ENCODE measurements around the gene SLC34A1.
"Not testable (repeated sequence)": the region's sequence is repeated elsewhere in the genome, so short reads cannot be mapped to it uniquely, and the experiment has no call there.

SLC34A1 gene

GRCh38 chr5:177369645-177370440, 14.4 kb upstream of the SLC34A1 start:
- DNase-seq, result no peak

GRCh38 chr5:177370488-177371119, 13.6 kb upstream of the SLC34A1 start:
- DNase-seq, result peak; percentile 72

GRCh38 chr5:177371120-177372033, 12.9 kb upstream of the SLC34A1 start:
- no peak for DNase-seq

GRCh38 chr5:177372034-177372896, 12.0 kb upstream of the SLC34A1 start:
- no peak for DNase-seq

- no peak for DNase-seq
Observed at GRCh38 chr5:177372910-177373309, 11.3 kb upstream of the SLC34A1 start.

GRCh38 chr5:177373806-177374205, 10.4 kb upstream of the SLC34A1 start:
- no peak for DNase-seq

GRCh38 chr5:177374211-177374610, 10.0 kb upstream of the SLC34A1 start:
- DNase-seq, result no peak

GRCh38 chr5:177375516-177375915, 8.7 kb upstream of the SLC34A1 start:
- DNase-seq, result not testable (repeated sequence)

- DNase-seq, result no peak
Observed at GRCh38 chr5:177376107-177376506, 8.1 kb upstream of the SLC34A1 start.

GRCh38 chr5:177377851-177378776, 6.1 kb upstream of the SLC34A1 start:
- DNase-seq, result no peak

- DNase-seq, result no peak
Observed at GRCh38 chr5:177378884-177379883, 5.0 kb upstream of the SLC34A1 start.

GRCh38 chr5:177380805-177381126, 3.5 kb upstream of the SLC34A1 start:
- DNase-seq, result no peak

- no peak for DNase-seq
Observed at GRCh38 chr5:177382423-177383029, 1.7 kb upstream of the SLC34A1 start.

- no peak for DNase-seq
Observed at GRCh38 chr5:177383181-177383580, 1.1 kb upstream of the SLC34A1 start.

- DNase-seq, result no peak
Observed at GRCh38 chr5:177385720-177386119, 1.5 kb downstream of the SLC34A1 start.

GRCh38 chr5:177386542-177386941, 2.3 kb downstream of the SLC34A1 start:
- DNase-seq, result no peak

- DNase-seq, result no peak
Observed at GRCh38 chr5:177387405-177387804, 3.2 kb downstream of the SLC34A1 start.

GRCh38 chr5:177388521-177389052, 4.4 kb downstream of the SLC34A1 start:
- DNase-seq, result no peak

Measured in NCI-H774 (cell line).